Thymus (tissue), 11 donors: ENCODE measurements around the gene GALNT17. TPM values are rescaled to one million over a fixed set of nuclear protein-coding genes. Genes with fewer than 3 reads are reported as not detected.
A peak's percentile ranks its signal among the peaks of the same experiment; 100 is the strongest.

Experiments
- DNase-seq, 9 donors: peaks; one replicate each; pipeline ENCODE4 v3.0.0-alpha.2; 2013; ENCODE audit warnings: low spot score in 9 of 9, low read depth in 6 of 9, missing footprints in 1 of 9
- H3K27ac ChIP-seq, 2 donors: one replicate each; pipeline ENCODE4 v1.5.1; 2013; ENCODE audit warnings: control low read depth in 1 of 2, low read depth in 1 of 2, low read length in 1 of 2, mild to moderate bottlenecking in 1 of 2, moderate library complexity in 1 of 2
- H3K27me3 ChIP-seq, 2 donors: one replicate each; pipeline ENCODE4 v1.5.1; 2013; ENCODE audit warnings: low read length in 1 of 2; ENCODE audit not compliant: control insufficient read depth in 2 of 2, insufficient read depth in 1 of 2
- H3K36me3 ChIP-seq, 2 donors: one replicate each; pipeline ENCODE4 v1.5.1; 2013; ENCODE audit warnings: low read length in 1 of 2, mild to moderate bottlenecking in 1 of 2, moderate library complexity in 1 of 2; ENCODE audit not compliant: control insufficient read depth in 2 of 2, insufficient read depth in 2 of 2
- H3K4me1 ChIP-seq, 2 donors: one replicate each; pipeline ENCODE4 v1.5.1; 2013; ENCODE audit warnings: low read length in 2 of 2; ENCODE audit not compliant: control insufficient read depth in 2 of 2, insufficient read depth in 2 of 2
- H3K4me3 ChIP-seq, 2 donors: one replicate each; pipeline ENCODE4 v1.5.1; 2013; ENCODE audit warnings: low read length in 2 of 2, control low read depth in 1 of 2, mild to moderate bottlenecking in 1 of 2
- H3K9me3 ChIP-seq, 2 donors: one replicate each; pipeline ENCODE4 v1.5.1; 2013; ENCODE audit warnings: low read length in 1 of 2, mild to moderate bottlenecking in 1 of 2; ENCODE audit not compliant: control insufficient read depth in 2 of 2, insufficient read depth in 1 of 2
- WGBS: extraction: QIAGEN DNeasy Blood & Tissue Kit; methylation state at CpG from one replicate; pipeline ENCODE4 v1.1.7; 2013; 5-methylcytosine and 5-hydroxymethylcytosine counted together
- polyA plus RNA-seq: library from polyadenylated mRNA; stranded (reverse); fragments of 200-250 nt; gene quantifications from one replicate; pipeline ENCODE4 v1.2.3, GENCODE V29; 2013
- total RNA-seq: library from RNA; stranded (reverse); fragments of 120-200 nt; gene quantifications from one replicate; pipeline ENCODE4 v1.2.4, GENCODE V29; 2013
- donor health status: healthy.

GALNT17 gene
- total and polyA plus RNA-seq, 2 donors = 1.8 to 9.2 TPM

- Histone ChIP-seq H3K4me1 (no peaks in the 10 kb centered on the region), H3K36me3 (no peaks in the 10 kb centered on the region), H3K9me3 (peaks cover 1 to 12% of the 10 kb centered on the region in 2 donors), H3K27ac (no peak overlapping the region), H3K4me3 (no peak overlapping the region), H3K27me3 (no peaks in the 10 kb centered on the region)
- 34% methylated on average over 6 of the region's 6 CpGs for WGBS
- DNase-seq = no peak
Measured at GRCh38 chr7:71414490-71414889, 282.5 kb downstream of the GALNT17 start.

- Histone ChIP-seq H3K27ac (no peak overlapping the region), H3K36me3 (no peaks in the 10 kb centered on the region), H3K9me3 (peaks cover 0 to 26% of the 10 kb centered on the region in 2 donors), H3K27me3 (no peaks in the 10 kb centered on the region), H3K4me1 (no peaks in the 10 kb centered on the region), H3K4me3 (no peak overlapping the region)
- 88% methylated on average over 12 of the region's 12 CpGs for WGBS
- no peak for DNase-seq
Measured at GRCh38 chr7:71419546-71420337, 287.8 kb downstream of the GALNT17 start.

GRCh38 chr7:71422104-71422503 lies 290.2 kb downstream of the GALNT17 start:
- H3K36me3 ChIP-seq = no peaks in the 10 kb centered on the region
- H3K4me3 ChIP-seq = no peak overlapping the region
- no peaks in the 10 kb centered on the region for H3K27me3 ChIP-seq
- no peak for DNase-seq
- H3K9me3 ChIP-seq = peaks cover 0 to 22% of the 10 kb centered on the region in 2 donors
- WGBS = 89% methylated on average over 2 of the region's 2 CpGs
- H3K27ac ChIP-seq = no peak overlapping the region
- H3K4me1 ChIP-seq = no peaks in the 10 kb centered on the region

GRCh38 chr7:71424166-71425035 lies 292.5 kb downstream of the GALNT17 start:
- Histone ChIP-seq H3K27ac (no peak overlapping the region), H3K9me3 (peaks cover 0 to 17% of the 10 kb centered on the region in 2 donors), H3K4me1 (no peaks in the 10 kb centered on the region), H3K36me3 (no peaks in the 10 kb centered on the region), H3K27me3 (no peaks in the 10 kb centered on the region), H3K4me3 (no peak overlapping the region)
- 86% methylated on average over 9 of the region's 9 CpGs for WGBS
- no peak for DNase-seq

GRCh38 chr7:71429083-71429482 lies 297.1 kb downstream of the GALNT17 start:
- H3K27ac ChIP-seq = no peak overlapping the region
- H3K27me3 ChIP-seq = no peaks in the 10 kb centered on the region
- 74% methylated on average over 2 of the region's 2 CpGs for WGBS
- DNase-seq = no peak
- H3K4me3 ChIP-seq = no peak overlapping the region
- no peaks in the 10 kb centered on the region for H3K36me3 ChIP-seq
- H3K4me1 ChIP-seq = no peaks in the 10 kb centered on the region
- no peaks in the 10 kb centered on the region for H3K9me3 ChIP-seq

- no peaks in the 10 kb centered on the region for H3K27me3 ChIP-seq
- no peaks in the 10 kb centered on the region for H3K4me1 ChIP-seq
- H3K36me3 ChIP-seq = no peaks in the 10 kb centered on the region
- DNase-seq = no peak
- H3K9me3 ChIP-seq = no peaks in the 10 kb centered on the region
- no peak overlapping the region for H3K4me3 ChIP-seq
- 94% methylated on average over 1 of the region's 1 CpG for whole genome bisulfite sequencing
- H3K27ac ChIP-seq = no peak overlapping the region
Measured at GRCh38 chr7:71430246-71430645, 298.3 kb downstream of the GALNT17 start.

GRCh38 chr7:71439321-71439720 lies 307.4 kb downstream of the GALNT17 start:
- H3K9me3 ChIP-seq = no peaks in the 10 kb centered on the region
- WGBS = 97% methylated on average over 7 of the region's 7 CpGs
- H3K27ac ChIP-seq = no peak overlapping the region
- no peaks in the 10 kb centered on the region for H3K36me3 ChIP-seq
- no peak overlapping the region for H3K4me3 ChIP-seq
- peaks cover 0 to 9% of the 10 kb centered on the region in 2 donors for H3K4me1 ChIP-seq
- H3K27me3 ChIP-seq = no peaks in the 10 kb centered on the region
- no peak for DNase-seq

- peak in 3 of 9 donors; percentile 27 to 47 (median 41) for DNase-seq
- Histone ChIP-seq H3K36me3 (no peaks in the 10 kb centered on the region), H3K27ac (peak overlapping the region in 1 of 2 donors; percentile 83), H3K4me3 (no peak overlapping the region), H3K4me1 (peaks cover 0 to 9% of the 10 kb centered on the region in 2 donors), H3K27me3 (no peaks in the 10 kb centered on the region), H3K9me3 (no peaks in the 10 kb centered on the region)
- 18% methylated on average over 11 of the region's 11 CpGs for WGBS
Measured at GRCh38 chr7:71442492-71443190, 310.7 kb downstream of the GALNT17 start.

GRCh38 chr7:71443191-71443530 lies 311.2 kb downstream of the GALNT17 start:
- Histone ChIP-seq H3K4me1 (peaks cover 0 to 9% of the 10 kb centered on the region in 2 donors), H3K27ac (no peak overlapping the region), H3K27me3 (no peaks in the 10 kb centered on the region), H3K36me3 (no peaks in the 10 kb centered on the region), H3K4me3 (no peak overlapping the region), H3K9me3 (no peaks in the 10 kb centered on the region)
- DNase-seq = no peak
- WGBS = 43% methylated on average over 6 of the region's 6 CpGs
